B cell (primary cell): ENCODE results near the gene GABRG3. TPM values are rescaled to one million over a fixed set of nuclear protein-coding genes. Genes with fewer than 3 reads are reported as not detected.

Source experiments
- ATAC-seq: fragments of 200-7000 bp; cut with Tn5 transposase; one replicate; pipeline ENCODE4 v1.10.0; 2021; ENCODE audit warnings: low read depth, mild to moderate bottlenecking, moderate number of reproducible peaks, moderate library complexity
- CTCF ChIA-PET: fragments of 350-600 bp; sonication (Branson Sonifier 250); formaldehyde crosslinking; loops from one replicate; lab custom pipeline; 2021; ENCODE audit warnings: antibody characterized with exemption, inconsistent platforms; lab: Charles Lee
- POLR2A ChIA-PET: fragments of 350-600 bp; sonication (Branson Sonifier 250); formaldehyde crosslinking; loops from one replicate; lab custom pipeline; 2021; ENCODE audit warnings: antibody characterized with exemption; lab: Charles Lee
- DNase-seq: peaks from one replicate; pipeline ENCODE4 v3.0.0; 2013
- H2AFZ ChIP-seq: 2 replicates; pipeline ENCODE4 v1.6.1; 2012; ENCODE audit warnings: mild to moderate bottlenecking, low read depth, low read length; ENCODE audit not compliant: insufficient read depth, poor library complexity, severe bottlenecking
- H3K27ac ChIP-seq, 2 donors: 1 replicate in 1 of 2; 2 replicates in 1 of 2; pipeline ENCODE4 v1.5.1; 2012 to 2013; ENCODE audit warnings: low read length in 2 of 2, mild to moderate bottlenecking in 2 of 2, moderate library complexity in 1 of 2
- H3K27me3 ChIP-seq, 4 experiments: fragments of 200-600 bp in 1 of 4; sonication (generic) in 1 of 4; replicated peaks in 1 of 4; 1 replicate in 2 of 4; 2 replicates in 2 of 4; pipeline versions ENCODE4 v1.6.1 to v1.7.0; 2013 to 2016; ENCODE audit warnings: low read length in 3 of 4, mild to moderate bottlenecking in 2 of 4, mixed read lengths in 1 of 4, moderate library complexity in 1 of 4; ENCODE audit not compliant: insufficient read depth in 4 of 4, control insufficient read depth in 3 of 4; ENCODE audit errors: control extremely low read depth in 1 of 4
- H3K36me3 ChIP-seq, 2 experiments: replicated peaks in 1 of 2; 1 replicate in 1 of 2; 2 replicates in 1 of 2; pipeline versions ENCODE4 v1.6.1 to v1.7.1; 2013; ENCODE audit warnings: low read length in 1 of 2; ENCODE audit not compliant: insufficient read depth in 2 of 2, control insufficient read depth in 1 of 2; ENCODE audit errors: control extremely low read depth in 1 of 2, extremely low read depth in 1 of 2
- H3K4me1 ChIP-seq, 2 donors: fragments of 200-600 bp in 1 of 2; sonication (generic) in 1 of 2; 1 replicate in 1 of 2; 2 replicates in 1 of 2; pipeline versions ENCODE4 v1.5.1 to v1.6.1; 2013 to 2017; ENCODE audit warnings: low read length in 2 of 2; ENCODE audit not compliant: control insufficient read depth in 2 of 2, insufficient read depth in 2 of 2
- H3K4me2 ChIP-seq: replicated peaks from 2 replicates; pipeline ENCODE3; 2012; ENCODE audit warnings: mild to moderate bottlenecking, low read depth, low read length; ENCODE audit not compliant: poor library complexity, severe bottlenecking
- H3K4me3 ChIP-seq, 5 experiments: fragments of 200-600 bp in 1 of 5; sonication (generic) in 1 of 5; 1 replicate in 3 of 5; 2 replicates in 2 of 5; pipeline versions ENCODE4 v1.5.1 to v1.7.0; 2011 to 2016; ENCODE audit warnings: low read length in 4 of 5, mild to moderate bottlenecking in 4 of 5, low read depth in 2 of 5, control low read depth in 1 of 5, moderate library complexity in 1 of 5; ENCODE audit not compliant: insufficient read depth in 1 of 5; ENCODE audit errors: control extremely low read depth in 1 of 5, extremely low read depth in 1 of 5
- H3K79me2 ChIP-seq: fragments of 200-600 bp; sonication (generic); one replicate; pipeline ENCODE4 v1.6.0; 2016; ENCODE audit warnings: low read length; ENCODE audit not compliant: control insufficient read depth, insufficient read depth
- H3K9ac ChIP-seq: fragments of 200-600 bp; sonication (generic); 2 replicates; pipeline ENCODE4 v1.6.1; 2017; ENCODE audit warnings: mild to moderate bottlenecking, low read length, moderate library complexity
- H3K9me3 ChIP-seq, 3 donors: one replicate each; pipeline versions ENCODE4 v1.6.1 to v1.7.1; 2013; ENCODE audit warnings: low read length in 2 of 3; ENCODE audit not compliant: control insufficient read depth in 2 of 3, insufficient read depth in 1 of 3; ENCODE audit errors: control extremely low read depth in 1 of 3
- H4K20me1 ChIP-seq: 2 replicates; pipeline ENCODE4 v1.6.0; 2012; ENCODE audit warnings: mild to moderate bottlenecking, low read length; ENCODE audit not compliant: insufficient read depth, control insufficient read depth, poor library complexity, severe bottlenecking
- H3K27ac Mint-ChIP-seq: one replicate; pipeline ENCODE4 v1.8.0; 2021; ENCODE audit warnings: mixed read lengths
- H3K27me3 Mint-ChIP-seq: one replicate; pipeline ENCODE4 v1.8.0; 2021; ENCODE audit warnings: mixed read lengths
- H3K4me1 Mint-ChIP-seq: one replicate; pipeline ENCODE4 v1.8.0; 2021; ENCODE audit warnings: mixed read lengths
- H3K4me3 Mint-ChIP-seq: one replicate; pipeline ENCODE4 v1.8.0; 2021; ENCODE audit warnings: mixed read lengths
- H3K9me3 Mint-ChIP-seq: one replicate; pipeline ENCODE4 v1.8.0; 2022; ENCODE audit warnings: mixed read lengths; ENCODE audit not compliant: insufficient read depth
- EZH2 ChIP-seq: IDR thresholded peaks from 2 replicates; pipeline ENCODE4 v1.6.1; 2012; ENCODE audit warnings: borderline replicate concordance, low read depth, mild to moderate bottlenecking, moderate library complexity, low read length; ENCODE audit not compliant: insufficient read depth, poor library complexity, severe bottlenecking
- WGBS: methylation state at CpG from one replicate; pipeline ENCODE4 v1.1.5; 2013; ENCODE audit warnings: missing lambda C conversion rate; ENCODE audit not compliant: insufficient coverage; 5-methylcytosine and 5-hydroxymethylcytosine counted together
- intact Hi-C: fragments of 100-400 bp; cut with micrococcal nuclease; formaldehyde crosslinking; loops from one replicate; pipeline ENCODE4 v1.10.0; 2022
- polyA plus RNA-seq: library from polyadenylated mRNA; depleted of rRNA; stranded (reverse); fragments of >200 nt; gene quantifications from 2 replicates; pipeline ENCODE4 v1.2.3, GENCODE V29; 2012
- total RNA-seq, 2 donors: library from RNA; stranded (reverse); fragments of 120-200 nt in 1 of 2; gene quantifications; 1 replicate in 1 of 2; 2 replicates in 1 of 2; pipeline versions ENCODE4 v1.2.3 to v1.2.4, GENCODE V29; 2013 to 2022
- TF ChIP-seq, protein P1 (sequence below): fragments of 200-600 bp; IDR thresholded peaks from one replicate; pipeline ENCODE4 v1.8.0; 2022; ENCODE audit warnings: antibody characterized with exemption, mild to moderate bottlenecking

The GABRG3 gene
- total and polyA plus RNA-seq, 2 donors (not counting 1 experiment from before 2014, with no cell fraction given): not detected

GRCh38 chr15:27323801-27324200, 352.8 kb downstream of the GABRG3 start:
- no peak overlapping the region for H3K4me3 Mint-ChIP-seq
- ATAC-seq (no peak), DNase-seq (no peak)
- Histone ChIP-seq H3K36me3 (no peaks in the 10 kb centered on the region), H3K27me3 (no peaks in the 10 kb centered on the region), H3K27ac (no peak overlapping the region), H3K9ac (no peak overlapping the region), H3K79me2 (no peaks in the 10 kb centered on the region), H2AFZ (no peak overlapping the region), H3K4me1 (no peaks in the 10 kb centered on the region), H4K20me1 (no peaks in the 10 kb centered on the region), H3K4me3 (no peak overlapping the region), H3K9me3 (peaks cover 0 to 24% (median 0%) of the 10 kb centered on the region in 3 donors), H3K4me2 (no peak overlapping the region)
- ChIA-PET CTCF (no interaction called here), POLR2A (no interaction called here)
- no peak overlapping the region for H3K27ac Mint-ChIP-seq
- no peaks in the 10 kb centered on the region for H3K4me1 Mint-ChIP-seq
- WGBS: 84% methylated on average over 8 of the region's 9 CpGs
- H3K27me3 Mint-ChIP-seq: no peaks in the 10 kb centered on the region
- TF ChIP-seq EZH2: no peak
- TF ChIP-seq, protein P1, sequence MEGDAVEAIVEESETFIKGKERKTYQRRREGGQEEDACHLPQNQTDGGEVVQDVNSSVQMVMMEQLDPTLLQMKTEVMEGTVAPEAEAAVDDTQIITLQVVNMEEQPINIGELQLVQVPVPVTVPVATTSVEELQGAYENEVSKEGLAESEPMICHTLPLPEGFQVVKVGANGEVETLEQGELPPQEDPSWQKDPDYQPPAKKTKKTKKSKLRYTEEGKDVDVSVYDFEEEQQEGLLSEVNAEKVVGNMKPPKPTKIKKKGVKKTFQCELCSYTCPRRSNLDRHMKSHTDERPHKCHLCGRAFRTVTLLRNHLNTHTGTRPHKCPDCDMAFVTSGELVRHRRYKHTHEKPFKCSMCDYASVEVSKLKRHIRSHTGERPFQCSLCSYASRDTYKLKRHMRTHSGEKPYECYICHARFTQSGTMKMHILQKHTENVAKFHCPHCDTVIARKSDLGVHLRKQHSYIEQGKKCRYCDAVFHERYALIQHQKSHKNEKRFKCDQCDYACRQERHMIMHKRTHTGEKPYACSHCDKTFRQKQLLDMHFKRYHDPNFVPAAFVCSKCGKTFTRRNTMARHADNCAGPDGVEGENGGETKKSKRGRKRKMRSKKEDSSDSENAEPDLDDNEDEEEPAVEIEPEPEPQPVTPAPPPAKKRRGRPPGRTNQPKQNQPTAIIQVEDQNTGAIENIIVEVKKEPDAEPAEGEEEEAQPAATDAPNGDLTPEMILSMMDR: no peak
- intact Hi-C loops: no loop called here
- peaks cover 2% of the 10 kb centered on the region for H3K9me3 Mint-ChIP-seq

DNA sequence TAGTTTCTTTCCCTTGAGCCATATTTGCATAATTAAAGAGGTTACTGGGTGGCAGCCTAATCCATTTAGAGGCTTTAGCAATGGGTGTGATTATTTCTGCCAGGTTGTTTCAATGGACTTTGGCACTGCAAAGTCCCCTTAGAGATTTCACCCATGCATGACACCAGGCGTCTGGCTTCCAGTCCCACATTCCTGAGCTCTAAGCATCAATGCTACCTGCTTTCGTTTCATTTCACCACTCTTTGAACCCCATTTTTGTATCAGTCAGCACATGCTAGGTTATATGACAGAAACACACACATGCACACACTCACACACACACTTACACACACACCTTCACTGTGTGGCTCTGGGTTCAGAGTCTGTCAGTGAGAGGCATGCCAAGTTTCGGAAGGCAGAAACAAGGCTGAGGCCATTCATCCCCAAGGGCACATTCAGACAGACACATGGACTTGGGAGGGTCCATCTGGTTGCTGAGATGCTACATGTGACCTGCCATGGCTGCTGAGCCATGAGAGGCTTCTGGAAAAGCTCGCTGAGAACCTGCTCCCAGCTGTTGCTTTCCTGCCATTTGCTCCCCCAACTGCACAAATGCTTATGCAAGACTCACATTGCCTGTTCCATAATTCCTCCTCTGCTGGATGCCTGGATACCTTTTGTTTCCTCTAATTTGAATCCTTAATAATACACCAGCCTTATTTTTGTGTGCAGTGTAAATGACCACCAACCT, 354.1 kb downstream of the GABRG3 start:
- ATAC-seq (no peak), DNase-seq (no peak)
- H4K20me1 ChIP-seq: no peaks in the 10 kb centered on the region
- H3K4me1 Mint-ChIP-seq: no peaks in the 10 kb centered on the region
- H3K4me3 Mint-ChIP-seq: no peak overlapping the region
- 84% methylated on average over 4 of the region's 4 CpGs for WGBS
- no peak overlapping the region for H3K27ac Mint-ChIP-seq
- H3K9me3 Mint-ChIP-seq: no peaks in the 10 kb centered on the region
- no peak overlapping the region for H3K9ac ChIP-seq
- no peaks in the 10 kb centered on the region for H3K27me3 ChIP-seq
- POLR2A ChIA-PET: no interaction called here
- H3K9me3 ChIP-seq: peaks cover 0 to 25% (median 0%) of the 10 kb centered on the region in 3 donors
- CTCF ChIA-PET: no interaction called here
- H3K27ac ChIP-seq: no peak overlapping the region
- TF ChIP-seq, protein P1: no peak
- no peak for TF ChIP-seq EZH2
- no peaks in the 10 kb centered on the region for H3K27me3 Mint-ChIP-seq
- H2AFZ ChIP-seq: no peak overlapping the region
- H3K79me2 ChIP-seq: no peaks in the 10 kb centered on the region
- no peaks in the 10 kb centered on the region for H3K4me1 ChIP-seq
- H3K4me3 ChIP-seq: no peak overlapping the region
- H3K36me3 ChIP-seq: no peaks in the 10 kb centered on the region
- intact Hi-C loops: no loop called here
- H3K4me2 ChIP-seq: no peak overlapping the region
